Retinal pigment epithelial cell (primary cell): ENCODE results near the gene FNDC3B.

Experiments
- DNase-seq: peaks from one replicate; pipeline ENCODE4 v3.0.0-alpha.2; 2010; ENCODE audit warnings: low read depth
- H3K4me3 ChIP-seq: 2 replicates; pipeline ENCODE4 v1.5.1; 2011; ENCODE audit warnings: mild to moderate bottlenecking, low read length, control low read depth, moderate library complexity
- TF ChIP-seq, protein P1 (sequence below): conservative IDR thresholded peaks from 2 replicates; pipeline ENCODE4 v1.5.1; 2011; ENCODE audit warnings: low read depth, low read length, control low read depth, inconsistent platforms

Gene FNDC3B

DNA sequence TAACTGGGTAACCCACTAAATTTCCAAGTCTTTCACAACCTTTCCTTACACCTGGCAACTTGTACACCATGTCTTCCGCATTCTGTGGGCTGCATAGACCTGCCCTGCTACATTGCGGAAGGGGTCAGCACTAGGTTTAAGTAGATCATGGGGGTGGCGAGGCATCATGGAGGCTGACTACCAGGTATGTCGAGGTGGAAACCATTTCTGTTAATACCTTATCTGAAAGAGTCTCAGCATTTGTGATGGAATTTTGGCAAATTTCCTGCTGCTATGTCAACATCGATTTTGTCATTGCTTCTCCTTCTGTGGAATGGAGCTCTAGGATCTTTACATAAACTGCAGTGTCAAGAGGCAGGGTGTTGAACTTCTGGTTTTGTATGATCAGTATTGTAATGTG lies 221.7 kb downstream of the FNDC3B start:
- no peak overlapping the region for H3K4me3 ChIP-seq
- TF ChIP-seq, protein P1, sequence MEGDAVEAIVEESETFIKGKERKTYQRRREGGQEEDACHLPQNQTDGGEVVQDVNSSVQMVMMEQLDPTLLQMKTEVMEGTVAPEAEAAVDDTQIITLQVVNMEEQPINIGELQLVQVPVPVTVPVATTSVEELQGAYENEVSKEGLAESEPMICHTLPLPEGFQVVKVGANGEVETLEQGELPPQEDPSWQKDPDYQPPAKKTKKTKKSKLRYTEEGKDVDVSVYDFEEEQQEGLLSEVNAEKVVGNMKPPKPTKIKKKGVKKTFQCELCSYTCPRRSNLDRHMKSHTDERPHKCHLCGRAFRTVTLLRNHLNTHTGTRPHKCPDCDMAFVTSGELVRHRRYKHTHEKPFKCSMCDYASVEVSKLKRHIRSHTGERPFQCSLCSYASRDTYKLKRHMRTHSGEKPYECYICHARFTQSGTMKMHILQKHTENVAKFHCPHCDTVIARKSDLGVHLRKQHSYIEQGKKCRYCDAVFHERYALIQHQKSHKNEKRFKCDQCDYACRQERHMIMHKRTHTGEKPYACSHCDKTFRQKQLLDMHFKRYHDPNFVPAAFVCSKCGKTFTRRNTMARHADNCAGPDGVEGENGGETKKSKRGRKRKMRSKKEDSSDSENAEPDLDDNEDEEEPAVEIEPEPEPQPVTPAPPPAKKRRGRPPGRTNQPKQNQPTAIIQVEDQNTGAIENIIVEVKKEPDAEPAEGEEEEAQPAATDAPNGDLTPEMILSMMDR = no peak
- DNase-seq = no peak

DNA sequence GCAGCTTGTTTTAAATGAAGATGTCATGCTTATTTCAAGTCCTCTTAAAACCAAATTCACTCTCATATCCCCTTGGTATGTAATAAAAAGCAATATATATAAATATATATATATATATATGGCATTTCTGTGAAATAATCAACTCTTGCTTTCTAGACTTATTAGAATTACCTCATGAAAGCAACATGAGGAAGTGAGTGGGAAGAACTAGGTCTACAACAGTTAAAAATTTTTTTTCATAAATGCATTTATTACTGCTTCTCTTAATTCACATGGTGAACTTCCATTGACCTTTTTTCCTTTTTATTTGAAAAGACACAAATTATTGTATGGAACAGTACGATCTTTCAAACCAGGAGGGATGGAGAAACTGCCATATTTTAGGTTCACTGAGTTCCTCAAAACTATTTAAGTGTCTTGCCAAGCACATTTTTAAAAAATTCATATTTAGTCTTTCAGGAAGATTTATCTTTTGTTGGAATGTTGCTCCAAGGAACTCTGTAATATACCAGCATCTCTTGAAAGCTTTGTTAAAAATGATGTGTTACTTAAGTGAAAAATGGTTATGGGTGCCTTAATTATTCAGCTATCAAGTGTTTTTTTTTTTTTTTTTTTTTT lies 223.7 kb downstream of the FNDC3B start:
- DNase-seq = no peak
- no peak overlapping the region for H3K4me3 ChIP-seq
- TF ChIP-seq, protein P1 = no peak

DNA sequence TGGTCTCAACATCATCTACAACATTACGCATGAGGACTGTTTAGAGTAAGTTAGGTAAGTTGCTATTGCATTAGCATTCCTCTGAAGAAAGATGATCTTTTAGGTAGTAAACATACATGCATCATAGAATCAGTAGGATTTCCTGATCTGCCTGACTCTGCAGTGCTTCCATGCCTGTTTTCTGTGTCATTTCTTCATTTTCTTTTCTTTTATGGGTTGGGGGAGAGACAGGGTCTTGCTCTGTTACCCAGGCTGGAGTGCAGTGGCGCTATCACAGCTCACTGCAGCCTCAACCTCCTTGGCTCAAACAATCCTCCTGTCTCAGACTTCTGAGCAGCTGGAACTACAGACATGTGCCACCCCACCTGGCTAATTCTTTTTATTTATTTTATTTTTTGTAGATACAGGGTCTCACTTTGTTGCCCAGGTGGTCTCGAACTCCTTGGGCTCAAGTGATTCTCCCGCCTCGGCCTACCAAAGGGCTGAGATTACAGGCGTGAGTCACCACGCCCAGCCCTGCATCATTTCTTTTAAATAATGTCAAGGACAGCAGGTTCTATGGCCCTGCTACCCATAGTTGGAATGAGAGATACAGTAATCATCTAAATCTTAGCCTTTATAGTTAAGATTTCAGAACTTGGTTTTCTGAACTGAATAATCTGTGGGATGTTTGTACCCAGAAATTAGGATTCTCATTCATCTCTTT lies 224.6 kb downstream of the FNDC3B start:
- no peak overlapping the region for H3K4me3 ChIP-seq
- TF ChIP-seq, protein P1 = no peak
- no peak for DNase-seq

DNA sequence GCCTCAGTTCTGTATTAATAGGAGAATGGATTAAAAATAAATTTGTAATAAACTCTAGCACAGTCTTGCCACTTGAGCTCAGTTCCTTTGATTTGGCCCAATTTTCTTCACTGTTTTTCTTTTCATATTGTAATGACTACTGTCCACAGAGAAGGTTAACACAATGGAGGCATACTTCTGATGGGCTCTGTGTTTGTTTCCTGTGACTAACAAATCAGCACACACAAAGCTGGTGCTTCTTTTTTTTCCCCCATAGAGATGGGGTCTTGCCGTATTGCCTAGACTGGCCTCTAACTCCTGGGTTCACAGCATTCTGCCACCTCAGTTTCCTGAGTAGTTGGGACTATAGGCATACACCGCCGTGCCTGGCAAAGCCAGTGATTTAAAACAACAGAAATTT lies 226.7 kb downstream of the FNDC3B start:
- no peak for DNase-seq
- TF ChIP-seq, protein P1 = no peak
- H3K4me3 ChIP-seq = no peak overlapping the region

DNA sequence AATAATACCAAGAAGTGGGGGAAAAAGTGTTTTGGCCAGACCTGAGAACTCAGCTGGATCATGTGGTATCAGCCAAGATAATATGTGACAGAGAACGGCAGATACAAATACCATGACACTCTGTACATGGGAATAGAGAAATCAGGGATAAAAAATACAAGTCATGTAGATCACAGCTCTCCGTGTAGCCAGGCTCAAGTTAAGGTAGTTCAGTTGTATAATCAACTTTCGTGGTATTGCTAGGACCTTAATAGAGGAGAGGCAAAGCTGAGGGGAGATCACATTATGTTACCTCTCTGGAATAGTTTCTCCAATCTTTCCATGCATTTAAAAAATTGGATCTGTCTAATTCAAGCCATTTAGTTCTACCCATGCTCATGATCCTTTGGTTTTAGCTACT lies 229.0 kb downstream of the FNDC3B start:
- TF ChIP-seq, protein P1 = no peak
- H3K4me3 ChIP-seq = no peak overlapping the region
- no peak for DNase-seq

DNA sequence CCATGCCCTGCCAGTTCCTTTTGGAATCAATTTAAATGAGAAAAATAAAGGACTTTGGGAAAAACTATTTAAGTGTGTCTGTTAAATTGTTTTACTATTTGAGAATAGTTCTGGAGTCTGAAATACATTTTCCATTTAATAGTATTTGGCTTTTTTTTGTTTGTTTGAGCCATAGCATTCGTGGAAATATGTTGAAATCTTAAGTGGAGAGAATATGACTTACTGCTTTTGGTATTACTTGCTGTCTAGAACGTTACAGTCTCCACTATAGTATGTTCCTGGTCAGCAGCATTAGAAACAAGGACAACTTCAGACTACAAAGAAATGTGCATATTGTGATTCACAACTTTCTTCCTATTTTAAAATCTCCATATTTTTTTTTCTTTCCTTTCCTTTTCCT lies 229.5 kb downstream of the FNDC3B start:
- H3K4me3 ChIP-seq = no peak overlapping the region
- DNase-seq = no peak
- TF ChIP-seq, protein P1 = no peak
